Spleen (tissue), 11 donors: ENCODE results near the gene MAPKAP1. TPM values are rescaled to one million over a fixed set of nuclear protein-coding genes. Genes with fewer than 3 reads are reported as not detected.

ENCODE experiments used
- DNase-seq: peaks from one replicate; pipeline ENCODE4 v3.0.0-alpha.2; 2020
- H3K27ac ChIP-seq, 8 donors: fragments of 200-600 bp; sonication (generic) in 7 of 8; 1 replicate in 4 of 8; 2 replicates in 4 of 8; pipeline versions ENCODE4 v1.5.0 to v1.8.0; 2016 to 2021; ENCODE audit warnings: inconsistent platforms in 4 of 8, mild to moderate bottlenecking in 4 of 8, moderate library complexity in 1 of 8
- H3K27me3 ChIP-seq, 7 donors: fragments of 200-600 bp; sonication (generic) in 6 of 7; replicated peaks in 1 of 7; 1 replicate in 4 of 7; 2 replicates in 3 of 7; pipeline versions ENCODE4 v1.5.0 to v1.8.0; 2016 to 2021; ENCODE audit warnings: inconsistent platforms in 3 of 7, mild to moderate bottlenecking in 1 of 7
- H3K36me3 ChIP-seq, 6 donors: fragments of 200-600 bp; sonication (generic) in 5 of 6; 1 replicate in 4 of 6; 2 replicates in 2 of 6; pipeline versions ENCODE4 v1.5.0 to v1.8.0; 2016 to 2021; ENCODE audit warnings: inconsistent platforms in 2 of 6
- H3K4me1 ChIP-seq, 6 donors: fragments of 200-600 bp; sonication (generic) in 5 of 6; 1 replicate in 3 of 6; 2 replicates in 3 of 6; pipeline versions ENCODE4 v1.5.0 to v1.8.0; 2016 to 2021; ENCODE audit warnings: inconsistent platforms in 3 of 6
- H3K4me3 ChIP-seq, 8 donors: fragments of 200-600 bp; sonication (generic) in 7 of 8; 1 replicate in 4 of 8; 2 replicates in 4 of 8; pipeline versions ENCODE4 v1.5.0 to v1.8.0; 2016 to 2021; ENCODE audit warnings: inconsistent platforms in 4 of 8, mild to moderate bottlenecking in 4 of 8, moderate library complexity in 2 of 8
- H3K9me3 ChIP-seq, 8 donors: fragments of 200-600 bp; sonication (generic) in 7 of 8; 1 replicate in 4 of 8; 2 replicates in 4 of 8; pipeline versions ENCODE4 v1.5.0 to v1.8.0; 2016 to 2021; ENCODE audit warnings: inconsistent platforms in 4 of 8
- CTCF ChIP-seq, 11 experiments: fragments of 200-600 bp in 7 of 11; fragments of 450-650 bp in 4 of 11; sonication (generic) in 4 of 11; IDR thresholded peaks in 8 of 11; conservative IDR thresholded peaks in 3 of 11; 1 replicate in 7 of 11; 2 replicates in 4 of 11; pipeline versions ENCODE4 v1.4.0 to v1.8.0; 2016 to 2021; ENCODE audit warnings: antibody characterized with exemption in 11 of 11, inconsistent platforms in 4 of 11, mild to moderate bottlenecking in 1 of 11
- POLR2A ChIP-seq, 3 donors: fragments of 450-650 bp; IDR thresholded peaks; one replicate each; pipeline ENCODE4 v1.5.1; 2017; ENCODE audit warnings: antibody characterized with exemption in 3 of 3, mild to moderate bottlenecking in 1 of 3
- POLR2AphosphoS5 ChIP-seq, 3 donors: sonication (generic); formaldehyde crosslinking; IDR thresholded peaks; one replicate each; pipeline ENCODE4 v1.5.1; 2017; ENCODE audit warnings: antibody characterized with exemption in 3 of 3
- WGBS, 5 donors: extraction: QIAGEN DNeasy Blood & Tissue Kit in 3 of 5; methylation state at CpG; one replicate each; pipeline versions ENCODE4 v1.1.5 to v1.1.7; 2013 to 2018; 5-methylcytosine and 5-hydroxymethylcytosine counted together
- intact Hi-C: fragments of 100-400 bp; cut with DNase I; formaldehyde crosslinking; loops from one replicate; pipeline ENCODE4 v1.15.0; 2023; ENCODE audit warnings: low total_unique reads
- polyA plus RNA-seq, 3 donors: library from polyadenylated mRNA; stranded (reverse); fragments of 200-250 nt; gene quantifications; one replicate each; pipeline ENCODE4 v1.2.1, GENCODE V29; 2013
- total RNA-seq, 7 donors: library from RNA; depleted of rRNA in 3 of 7; stranded (reverse); fragments of >200 nt in 3 of 7; fragmentation: NEBNext Ultra II Directional in 4 of 7; extraction: Animal tissue kit (Norgen Biotek cat#: 25700) in 4 of 7; gene quantifications; one replicate each; pipeline versions ENCODE4 v1.1.0 to v1.2.1, GENCODE V29; 2016 to 2021
- donor health status: healthy with polysubstance abuse.
- donor health status: DM: no; HTN: no; CAD: no; lungs with moderate emphysema.
- donor health status: DM: no; HTN: no; CAD: no.
- donor health status: Bipolar disorder and iron deficiency.
- donor health status: healthy.
- donor health status: DM: no; HTN: no; CAD: no.
- donor health status: DM: yes; HTN: yes; CAD: no.

Gene MAPKAP1
- total and polyA plus RNA-seq, 10 donors, result 37.2 to 77.2 (median 60.4) TPM

- WGBS, 5 donors, result 42 to 73% (median 63%) methylated on average over 2 of the region's 2 CpGs
- TF ChIP-seq POLR2AphosphoS5 (IDR thresholded peaks at IDR 0.05) (no peak), CTCF (IDR thresholded peaks at IDR 0.05 in 8 of 11, conservative IDR thresholded peaks at IDR 0.05 in 3 of 11) (no peak), POLR2A (IDR thresholded peaks at IDR 0.05) (no peak)
- Histone ChIP-seq H3K9me3 (no peaks in the 10 kb centered on the region), H3K4me1 (peaks cover 63 to 100% (median 86%) of the 10 kb centered on the region in 6 donors), H3K27ac (peak overlapping the region in 7 of 8 donors; percentile 53 to 78 (median 71)), H3K4me3 (peak overlapping the region in 1 of 8 donors; percentile 27), H3K27me3 (no peaks in the 10 kb centered on the region), H3K36me3 (no peaks in the 10 kb centered on the region)
- DNase-seq, result no peak
- intact Hi-C loops, result loop anchor here (10.0 kb wide), 1 partner anchor 78 kb away; no protein-coding TSS in a partner anchor
These were observed 73.8 kb downstream of the MAPKAP1 start for GRCh38 chr9:125633116-125633745.

GRCh38 chr9:125632321-125633115, 74.5 kb downstream of the MAPKAP1 start:
- peak overlapping the region in 7 of 8 donors; percentile 53 to 78 (median 71) for H3K27ac ChIP-seq
- DNase-seq, result no peak
- H3K4me3 ChIP-seq, result peak overlapping the region in 1 of 8 donors; percentile 27
- WGBS, 5 donors, result 28 to 52% (median 40%) methylated on average over 4 of the region's 4 CpGs
- no peak for TF ChIP-seq CTCF (IDR thresholded peaks at IDR 0.05 in 8 of 11, conservative IDR thresholded peaks at IDR 0.05 in 3 of 11)
- no peak for TF ChIP-seq POLR2AphosphoS5 (IDR thresholded peaks at IDR 0.05)
- no peak for TF ChIP-seq POLR2A (IDR thresholded peaks at IDR 0.05)
- peaks cover 58 to 96% (median 82%) of the 10 kb centered on the region in 6 donors for H3K4me1 ChIP-seq
- intact Hi-C loops, result loop anchor here (10.0 kb wide), 1 partner anchor 78 kb away; no protein-coding TSS in a partner anchor
- no peaks in the 10 kb centered on the region for H3K27me3 ChIP-seq
- H3K9me3 ChIP-seq, result no peaks in the 10 kb centered on the region
- H3K36me3 ChIP-seq, result no peaks in the 10 kb centered on the region

GRCh38 chr9:125631391-125632085, 75.5 kb downstream of the MAPKAP1 start:
- DNase-seq, result no peak
- Histone ChIP-seq H3K27me3 (no peaks in the 10 kb centered on the region), H3K4me3 (no peak overlapping the region), H3K4me1 (peaks cover 48 to 87% (median 73%) of the 10 kb centered on the region in 6 donors), H3K36me3 (no peaks in the 10 kb centered on the region), H3K9me3 (no peaks in the 10 kb centered on the region), H3K27ac (peak overlapping the region in 6 of 8 donors; percentile 18 to 78 (median 72))
- intact Hi-C loops, result loop anchor here (10.0 kb wide), 1 partner anchor 77 kb away; no protein-coding TSS in a partner anchor
- no peak for TF ChIP-seq POLR2A (IDR thresholded peaks at IDR 0.05)
- TF ChIP-seq CTCF (IDR thresholded peaks at IDR 0.05 in 8 of 11, conservative IDR thresholded peaks at IDR 0.05 in 3 of 11), result peak; percentile 23 to 61 (median 49)
- TF ChIP-seq POLR2AphosphoS5 (IDR thresholded peaks at IDR 0.05), result no peak
- WGBS, 5 donors, result 64 to 75% (median 71%) methylated on average over 7 of the region's 7 CpGs
